Trophoblast cell (in vitro differentiated cells and primary cell): Measurements from ENCODE around the gene NPY.

ENCODE experiments used
- DNase-seq, 2 donors: peaks; one replicate each; pipeline ENCODE4 v3.0.0-alpha.2; 2016
- H2AFZ ChIP-seq: 2 replicates; pipeline ENCODE4 v1.6.1; 2013; ENCODE audit warnings: low read length, moderate library complexity, mild to moderate bottlenecking; ENCODE audit not compliant: insufficient read depth, poor library complexity
- H2AK5ac ChIP-seq: 2 replicates; pipeline ENCODE4 v1.6.1; 2013; ENCODE audit warnings: mild to moderate bottlenecking, low read length
- H2BK120ac ChIP-seq: 2 replicates; pipeline ENCODE4 v1.6.1; 2013; ENCODE audit warnings: low read length, mild to moderate bottlenecking, moderate library complexity; ENCODE audit not compliant: insufficient read depth, poor library complexity
- H2BK12ac ChIP-seq: 2 replicates; pipeline ENCODE4 v1.6.1; 2013; ENCODE audit warnings: mild to moderate bottlenecking, low read length, moderate library complexity
- H2BK5ac ChIP-seq: 2 replicates; pipeline ENCODE4 v1.6.1; 2013; ENCODE audit warnings: low read length, low read depth, moderate library complexity, mild to moderate bottlenecking; ENCODE audit not compliant: poor library complexity
- H3K14ac ChIP-seq: 2 replicates; pipeline ENCODE4 v1.6.1; 2013; ENCODE audit warnings: mild to moderate bottlenecking, low read length
- H3K18ac ChIP-seq: 2 replicates; pipeline ENCODE4 v1.6.1; 2013; ENCODE audit warnings: mild to moderate bottlenecking, low read length
- H3K23ac ChIP-seq: 2 replicates; pipeline ENCODE4 v1.6.1; 2013; ENCODE audit warnings: low read length
- H3K27ac ChIP-seq: 2 replicates; pipeline ENCODE4 v1.5.1; 2013; ENCODE audit warnings: low read depth, mild to moderate bottlenecking, inconsistent platforms, low read length, moderate library complexity
- H3K27me3 ChIP-seq: 2 replicates; pipeline ENCODE4 v1.6.1; 2013; ENCODE audit warnings: inconsistent platforms, mild to moderate bottlenecking, low read length, moderate library complexity; ENCODE audit not compliant: insufficient read depth
- H3K36me3 ChIP-seq, 2 experiments: 1 replicate in 1 of 2; 2 replicates in 1 of 2; pipeline ENCODE4 v1.6.1; 2013; ENCODE audit warnings: low read length in 2 of 2, mild to moderate bottlenecking in 2 of 2, moderate library complexity in 1 of 2; ENCODE audit not compliant: insufficient read depth in 2 of 2, control insufficient read depth in 1 of 2
- H3K4ac ChIP-seq: 2 replicates; pipeline ENCODE4 v1.6.1; 2013; ENCODE audit warnings: low read depth, mild to moderate bottlenecking, low read length, moderate library complexity
- H3K4me1 ChIP-seq, 2 experiments: 1 replicate in 1 of 2; 2 replicates in 1 of 2; pipeline ENCODE4 v1.6.1; 2013; ENCODE audit warnings: low read length in 2 of 2, mild to moderate bottlenecking in 2 of 2, moderate library complexity in 1 of 2; ENCODE audit not compliant: insufficient read depth in 2 of 2, control insufficient read depth in 1 of 2
- H3K4me2 ChIP-seq: 2 replicates; pipeline ENCODE4 v1.6.1; 2013; ENCODE audit warnings: inconsistent platforms, mild to moderate bottlenecking, low read length, moderate library complexity
- H3K4me3 ChIP-seq: 2 replicates; pipeline ENCODE4 v1.5.1; 2013; ENCODE audit warnings: mild to moderate bottlenecking, low read depth, low read length, inconsistent platforms
- H3K79me1 ChIP-seq: one replicate; pipeline ENCODE4 v1.6.1; 2013; ENCODE audit warnings: low read length
- H3K79me2 ChIP-seq: 2 replicates; pipeline ENCODE4 v1.6.1; 2013; ENCODE audit warnings: low read length, mild to moderate bottlenecking; ENCODE audit not compliant: control insufficient read depth, insufficient read depth, poor library complexity
- H3K9ac ChIP-seq: 2 replicates; pipeline ENCODE4 v1.6.1; 2013; ENCODE audit warnings: mild to moderate bottlenecking, low read length
- H3K9me3 ChIP-seq: 2 replicates; pipeline ENCODE4 v1.6.1; 2013; ENCODE audit warnings: low read depth, mild to moderate bottlenecking, control low read depth, inconsistent platforms, low read length; ENCODE audit not compliant: insufficient read depth
- H4K12ac ChIP-seq: 2 replicates; pipeline ENCODE4 v1.6.1; 2013; ENCODE audit warnings: low read depth, mild to moderate bottlenecking, low read length, moderate library complexity
- H4K8ac ChIP-seq: 2 replicates; pipeline ENCODE4 v1.6.1; 2013; ENCODE audit warnings: low read depth, mild to moderate bottlenecking, low read length, moderate library complexity
- H4K91ac ChIP-seq: one replicate; pipeline ENCODE4 v1.6.1; 2013; ENCODE audit warnings: low read depth, mild to moderate bottlenecking, low read length, moderate library complexity
- WGBS: extraction: QIAGEN DNeasy Blood & Tissue Kit; methylation state at CpG from one replicate; pipeline ENCODE4 v1.1.7; 2013; ENCODE audit warnings: missing lambda C conversion rate; ENCODE audit not compliant: insufficient read length, insufficient coverage; ENCODE audit errors: extremely low coverage; 5-methylcytosine and 5-hydroxymethylcytosine counted together

NPY gene

GRCh38 chr7:24323961-24324480, 40.0 kb downstream of the NPY start:
- Histone ChIP-seq H3K4ac (no peak overlapping the region), H3K79me1 (no peaks in the 10 kb centered on the region), H3K4me3 (no peak overlapping the region), H4K91ac (no peak overlapping the region), H2AK5ac (no peak overlapping the region), H2BK5ac (no peak overlapping the region), H2AFZ (no peak overlapping the region), H3K27ac (no peak overlapping the region), H3K23ac (no peak overlapping the region), H4K12ac (no peak overlapping the region), H3K27me3 (no peaks in the 10 kb centered on the region), H3K79me2 (no peaks in the 10 kb centered on the region), H3K9me3 (no peaks in the 10 kb centered on the region), H3K14ac (no peak overlapping the region), H3K9ac (no peak overlapping the region), H3K4me2 (no peak overlapping the region), H3K36me3 (no peaks in the 10 kb centered on the region), H2BK120ac (no peak overlapping the region), H3K4me1 (no peaks in the 10 kb centered on the region), H4K8ac (no peak overlapping the region), H3K18ac (no peak overlapping the region), H2BK12ac (no peak overlapping the region)
- no peak for DNase-seq
- WGBS = no CpG with 5 or more reads among the region's 3 CpGs

DNA sequence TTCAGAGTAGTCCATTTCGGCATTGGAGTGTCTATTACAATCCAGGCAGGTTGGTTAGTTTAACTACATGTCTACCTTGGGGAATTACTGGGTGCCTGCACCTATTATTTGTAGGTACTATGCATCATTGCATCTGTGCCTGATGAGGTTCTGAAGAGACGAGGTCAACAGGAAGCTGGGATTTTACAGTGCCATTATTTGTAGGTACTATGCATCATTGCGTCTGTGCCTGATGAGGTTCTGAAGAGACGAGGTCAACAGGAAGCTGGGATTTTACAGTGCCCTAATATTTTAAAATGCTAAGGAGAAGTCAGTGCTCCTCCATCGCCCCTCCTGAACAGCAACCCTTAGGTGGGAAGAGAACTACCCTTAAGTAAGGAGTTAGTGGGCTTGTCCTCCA, 41.7 kb downstream of the NPY start:
- H2AFZ ChIP-seq = no peak overlapping the region
- H3K23ac ChIP-seq = no peak overlapping the region
- no peak overlapping the region for H3K4me3 ChIP-seq
- H2BK12ac ChIP-seq = no peak overlapping the region
- no peaks in the 10 kb centered on the region for H3K27me3 ChIP-seq
- no peaks in the 10 kb centered on the region for H3K36me3 ChIP-seq
- no peaks in the 10 kb centered on the region for H3K79me1 ChIP-seq
- H3K14ac ChIP-seq = no peak overlapping the region
- no peak overlapping the region for H2AK5ac ChIP-seq
- no peak overlapping the region for H3K27ac ChIP-seq
- no peak overlapping the region for H2BK5ac ChIP-seq
- H4K8ac ChIP-seq = no peak overlapping the region
- H3K4me1 ChIP-seq = no peaks in the 10 kb centered on the region
- no peaks in the 10 kb centered on the region for H3K79me2 ChIP-seq
- no peak overlapping the region for H3K18ac ChIP-seq
- no peak overlapping the region for H4K12ac ChIP-seq
- no peaks in the 10 kb centered on the region for H3K9me3 ChIP-seq
- no peak for DNase-seq
- no peak overlapping the region for H3K4me2 ChIP-seq
- no CpG with 5 or more reads among the region's 5 CpGs for WGBS
- H2BK120ac ChIP-seq = no peak overlapping the region
- H3K9ac ChIP-seq = no peak overlapping the region
- no peak overlapping the region for H3K4ac ChIP-seq
- H4K91ac ChIP-seq = no peak overlapping the region

- Histone ChIP-seq H3K4ac (no peak overlapping the region), H4K12ac (no peak overlapping the region), H3K9me3 (no peaks in the 10 kb centered on the region), H2AK5ac (no peak overlapping the region), H3K14ac (no peak overlapping the region), H2BK12ac (no peak overlapping the region), H3K4me1 (no peaks in the 10 kb centered on the region), H3K79me1 (no peaks in the 10 kb centered on the region), H4K8ac (no peak overlapping the region), H2AFZ (no peak overlapping the region), H3K27ac (no peak overlapping the region), H2BK120ac (no peak overlapping the region), H3K4me3 (no peak overlapping the region), H4K91ac (no peak overlapping the region), H3K18ac (no peak overlapping the region), H3K79me2 (no peaks in the 10 kb centered on the region), H3K4me2 (no peak overlapping the region), H3K36me3 (no peaks in the 10 kb centered on the region), H3K9ac (no peak overlapping the region), H2BK5ac (no peak overlapping the region), H3K27me3 (no peaks in the 10 kb centered on the region), H3K23ac (no peak overlapping the region)
- WGBS = no CpG with 5 or more reads among the region's 5 CpGs
- no peak for DNase-seq
These were observed 44.1 kb downstream of the NPY start for GRCh38 chr7:24328050-24328449.

DNA sequence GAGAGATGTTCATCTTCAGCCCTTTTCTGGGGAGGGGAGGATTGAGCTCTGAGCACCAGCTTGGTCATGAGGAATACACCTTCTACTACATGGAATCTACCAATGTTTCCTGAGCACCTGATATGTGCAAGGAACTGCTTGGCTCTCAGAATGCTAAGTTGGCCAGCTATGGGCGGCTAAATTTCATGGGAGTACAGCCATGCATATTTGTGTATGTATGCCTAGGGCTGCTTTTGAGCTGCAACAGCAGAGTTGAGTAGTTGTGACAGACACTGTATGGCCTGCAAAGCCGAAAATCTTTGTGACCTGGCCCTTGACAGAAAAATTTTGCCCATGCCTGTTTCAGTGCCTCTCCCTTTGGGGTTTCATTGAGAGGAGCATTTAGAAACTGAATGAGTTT, 44.9 kb downstream of the NPY start:
- Histone ChIP-seq H2AK5ac (no peak overlapping the region), H3K23ac (no peak overlapping the region), H2AFZ (no peak overlapping the region)

More for the DNA sequence above, 44.9 kb downstream of the NPY start:
- Histone ChIP-seq H3K79me1 (no peaks in the 10 kb centered on the region), H3K36me3 (no peaks in the 10 kb centered on the region), H3K4ac (no peak overlapping the region), H3K79me2 (no peaks in the 10 kb centered on the region), H3K9ac (no peak overlapping the region), H2BK120ac (no peak overlapping the region), H2BK12ac (no peak overlapping the region), H3K18ac (no peak overlapping the region), H3K27ac (no peak overlapping the region), H3K14ac (no peak overlapping the region), H3K4me2 (no peak overlapping the region), H3K27me3 (no peaks in the 10 kb centered on the region), H3K9me3 (no peaks in the 10 kb centered on the region), H4K8ac (no peak overlapping the region), H4K91ac (no peak overlapping the region), H4K12ac (no peak overlapping the region), H3K4me1 (no peaks in the 10 kb centered on the region), H3K4me3 (no peak overlapping the region), H2BK5ac (no peak overlapping the region)
- no peak for DNase-seq
- WGBS = no CpG with 5 or more reads among the region's 2 CpGs
